ENCODE data around the gene MARF1. TPM values are rescaled to one million over a fixed set of nuclear protein-coding genes. Genes with fewer than 3 reads are reported as not detected.

The MARF1 gene
- polyA plus RNA-seq, 3 donors, result 5.7 to 39.9 (median 9.8) TPM

DNA sequence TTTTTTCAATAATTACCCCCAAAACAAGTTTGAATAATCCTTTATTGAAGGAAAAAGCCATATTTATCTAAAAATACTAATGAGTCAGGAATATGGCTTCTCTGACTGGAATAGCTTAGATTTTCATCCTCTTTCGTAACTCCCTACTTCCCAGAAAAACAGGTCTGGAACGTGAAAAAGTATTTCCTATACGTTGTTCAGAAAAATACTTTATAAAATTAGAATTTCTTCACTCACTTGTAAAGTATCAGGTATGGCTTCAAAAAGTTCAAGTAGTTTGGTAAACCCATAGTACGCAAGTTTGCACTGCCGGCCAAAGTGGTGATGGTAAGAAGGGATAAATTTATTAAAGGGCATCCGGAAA is 33.7 kb downstream of the MARF1 start:
- Histone ChIP-seq H4K20me1 (ENCODE audit: insufficient read depth, low read length) (no peaks in the 10 kb centered on the region), H3K36me3 (replicated peaks in 1 of 2; ENCODE audit: control insufficient read depth in 1 of 2, insufficient read depth in 2 of 2, low read length in 2 of 2) (peaks cover 91 to 98% of the 10 kb centered on the region in 2 donors), H3K9me3 (replicated peaks in 1 of 2; ENCODE audit: control insufficient read depth in 1 of 2, insufficient read depth in 1 of 2, low read length in 2 of 2) (no peaks in the 10 kb centered on the region), H2AFZ (ENCODE audit: insufficient read depth, low read depth, low read length, poor library complexity, severe bottlenecking) (no peak overlapping the region), H3K27ac (ENCODE audit: low read depth in 1 of 2, low read length in 2 of 2) (peak overlapping the region; percentile 9 to 84), H3K4me3 (replicated peaks in 1 of 3; ENCODE audit: low read depth in 2 of 3, low read length in 3 of 3) (no peak overlapping the region), H3K9ac (ENCODE audit: insufficient read depth, low read length, poor library complexity, severe bottlenecking) (no peak overlapping the region), H3K27me3 (ENCODE audit: control insufficient read depth in 2 of 2, insufficient read depth in 2 of 2, low read length in 2 of 2) (no peaks in the 10 kb centered on the region), H3K4me2 (replicated peaks; ENCODE audit: extremely low read depth, low read length, poor library complexity, severe bottlenecking) (no peak overlapping the region), H3K79me2 (ENCODE audit: insufficient read depth, low read length) (peaks cover 4% of the 10 kb centered on the region), H3K4me1 (ENCODE audit: control insufficient read depth in 1 of 2, insufficient read depth in 2 of 2, low read length in 2 of 2) (peaks cover 17 to 23% of the 10 kb centered on the region in 2 donors)
- H3K4me1 Mint-ChIP-seq, result peaks cover 23% of the 10 kb centered on the region
- peak overlapping the region in 3 of 7 donors; percentile 23 to 61 (median 61) for H3K27ac Mint-ChIP-seq
- TF ChIP-seq, protein P1, sequence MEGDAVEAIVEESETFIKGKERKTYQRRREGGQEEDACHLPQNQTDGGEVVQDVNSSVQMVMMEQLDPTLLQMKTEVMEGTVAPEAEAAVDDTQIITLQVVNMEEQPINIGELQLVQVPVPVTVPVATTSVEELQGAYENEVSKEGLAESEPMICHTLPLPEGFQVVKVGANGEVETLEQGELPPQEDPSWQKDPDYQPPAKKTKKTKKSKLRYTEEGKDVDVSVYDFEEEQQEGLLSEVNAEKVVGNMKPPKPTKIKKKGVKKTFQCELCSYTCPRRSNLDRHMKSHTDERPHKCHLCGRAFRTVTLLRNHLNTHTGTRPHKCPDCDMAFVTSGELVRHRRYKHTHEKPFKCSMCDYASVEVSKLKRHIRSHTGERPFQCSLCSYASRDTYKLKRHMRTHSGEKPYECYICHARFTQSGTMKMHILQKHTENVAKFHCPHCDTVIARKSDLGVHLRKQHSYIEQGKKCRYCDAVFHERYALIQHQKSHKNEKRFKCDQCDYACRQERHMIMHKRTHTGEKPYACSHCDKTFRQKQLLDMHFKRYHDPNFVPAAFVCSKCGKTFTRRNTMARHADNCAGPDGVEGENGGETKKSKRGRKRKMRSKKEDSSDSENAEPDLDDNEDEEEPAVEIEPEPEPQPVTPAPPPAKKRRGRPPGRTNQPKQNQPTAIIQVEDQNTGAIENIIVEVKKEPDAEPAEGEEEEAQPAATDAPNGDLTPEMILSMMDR (IDR thresholded peaks at IDR 0.05), result no peak
- DNase-seq, result no peak
- H3K4me3 Mint-ChIP-seq, result no peak overlapping the region
- H3K9me3 Mint-ChIP-seq, result peaks cover 0 to 1% (median 0%) of the 10 kb centered on the region in 7 donors
- intact Hi-C loops (cut with micrococcal nuclease), result no loop called here
- H3K27me3 Mint-ChIP-seq (ENCODE audit: low read depth in 3 of 3), result no peaks in the 10 kb centered on the region
- WGBS (ENCODE audit: insufficient coverage), result no CpG with 5 or more reads among the region's 6 CpGs
- H3K36me3 Mint-ChIP-seq, result peaks cover 90 to 98% of the 10 kb centered on the region in 2 donors

DNA sequence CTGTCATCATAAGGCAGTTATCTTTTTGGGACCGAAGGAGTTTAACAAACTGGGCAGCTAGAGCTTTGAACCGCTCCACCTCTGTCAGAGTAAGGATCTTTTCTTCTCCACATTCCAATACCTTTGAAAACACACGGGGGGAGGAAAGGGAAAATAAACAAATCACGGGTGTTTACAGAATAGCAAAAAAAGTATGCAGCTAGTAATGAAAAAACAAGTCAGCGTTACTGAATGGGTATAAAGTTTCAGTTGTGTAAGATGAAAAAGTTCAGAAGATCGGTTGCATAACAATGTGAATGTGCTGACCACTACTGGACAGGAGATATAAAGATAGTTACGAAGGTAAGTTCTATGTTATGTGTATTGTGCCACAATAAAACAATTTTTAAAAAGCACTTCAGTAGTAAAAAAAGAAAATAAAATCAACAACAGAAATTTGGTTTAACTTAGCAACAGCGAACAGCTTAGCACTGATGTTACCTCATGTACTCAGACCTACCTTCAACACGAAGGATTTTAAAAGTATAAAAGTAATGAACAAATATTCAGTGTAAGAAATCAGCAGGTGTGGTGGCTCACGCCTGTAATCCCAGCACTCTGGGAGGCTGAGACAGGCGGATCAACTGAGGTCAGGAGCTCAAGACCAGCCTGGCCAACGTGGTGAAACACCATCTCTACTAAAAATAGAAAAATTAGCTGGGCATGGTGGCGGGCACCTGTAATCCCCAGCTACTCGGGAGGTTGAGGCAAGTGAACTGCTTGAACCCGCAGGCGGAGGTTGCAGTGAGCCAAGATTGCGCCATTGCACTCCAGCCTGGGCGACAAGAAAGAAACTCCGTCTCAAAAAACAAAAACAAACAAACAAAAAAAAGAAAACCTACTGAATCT is 34.3 kb downstream of the MARF1 start:
- Histone ChIP-seq H3K79me2 (ENCODE audit: insufficient read depth, low read length) (peaks cover 4% of the 10 kb centered on the region), H3K27me3 (ENCODE audit: control insufficient read depth in 2 of 2, insufficient read depth in 2 of 2, low read length in 2 of 2) (no peaks in the 10 kb centered on the region), H2AFZ (ENCODE audit: insufficient read depth, low read depth, low read length, poor library complexity, severe bottlenecking) (no peak overlapping the region), H3K4me3 (replicated peaks in 1 of 3; ENCODE audit: low read depth in 2 of 3, low read length in 3 of 3) (no peak overlapping the region), H3K27ac (ENCODE audit: low read depth in 1 of 2, low read length in 2 of 2) (peak overlapping the region; percentile 9 to 84), H3K9ac (ENCODE audit: insufficient read depth, low read length, poor library complexity, severe bottlenecking) (no peak overlapping the region), H3K4me1 (ENCODE audit: control insufficient read depth in 1 of 2, insufficient read depth in 2 of 2, low read length in 2 of 2) (peaks cover 17 to 23% of the 10 kb centered on the region in 2 donors), H4K20me1 (ENCODE audit: insufficient read depth, low read length) (no peaks in the 10 kb centered on the region), H3K9me3 (replicated peaks in 1 of 2; ENCODE audit: control insufficient read depth in 1 of 2, insufficient read depth in 1 of 2, low read length in 2 of 2) (no peaks in the 10 kb centered on the region), H3K4me2 (replicated peaks; ENCODE audit: extremely low read depth, low read length, poor library complexity, severe bottlenecking) (no peak overlapping the region), H3K36me3 (replicated peaks in 1 of 2; ENCODE audit: control insufficient read depth in 1 of 2, insufficient read depth in 2 of 2, low read length in 2 of 2) (peaks cover 92 to 98% of the 10 kb centered on the region in 2 donors)
- Mint-ChIP-seq H3K4me1 (peaks cover 23% of the 10 kb centered on the region), H3K9me3 (peaks cover 0 to 1% (median 0%) of the 10 kb centered on the region in 7 donors), H3K4me3 (no peak overlapping the region), H3K36me3 (peaks cover 91 to 98% of the 10 kb centered on the region in 2 donors), H3K27me3 (ENCODE audit: low read depth in 3 of 3) (no peaks in the 10 kb centered on the region), H3K27ac (peak overlapping the region; percentile 83 to 96 (median 92))
- DNase-seq, result no peak
- TF ChIP-seq, protein P1 (IDR thresholded peaks at IDR 0.05), result no peak
- intact Hi-C loops (cut with micrococcal nuclease), result no loop called here
- 100% methylated on average over 3 of the region's 19 CpGs for WGBS (ENCODE audit: insufficient coverage)
